Endothelial cell of umbilical vein (primary cell): ENCODE results near the gene CEACAM16.
A peak's percentile ranks its signal among the peaks of the same experiment; 100 is the strongest.

Experiments
- CTCF ChIP-seq, 2 donors: IDR thresholded peaks; 1 replicate in 1 of 2; 2 replicates in 1 of 2; pipeline ENCODE4 v1.5.1; 2011; ENCODE audit warnings: low read length in 2 of 2, mild to moderate bottlenecking in 2 of 2, moderate library complexity in 2 of 2, control low read depth in 1 of 2, inconsistent platforms in 1 of 2, low read depth in 1 of 2; ENCODE audit not compliant: insufficient read depth in 1 of 2; ENCODE audit errors: extremely low read depth in 1 of 2
- EZH2 ChIP-seq: IDR thresholded peaks from 2 replicates; pipeline ENCODE4 v1.6.1; 2012; ENCODE audit warnings: borderline replicate concordance, low read depth, mild to moderate bottlenecking, moderate library complexity, low read length, inconsistent platforms; ENCODE audit not compliant: severe bottlenecking
- FOS ChIP-seq: IDR thresholded peaks from 2 replicates; pipeline ENCODE4 v1.6.1; 2011; ENCODE audit warnings: mild to moderate bottlenecking, low read length, moderate library complexity, borderline replicate concordance; ENCODE audit not compliant: insufficient read depth
- GATA2 ChIP-seq: IDR thresholded peaks from 2 replicates; pipeline ENCODE4 v1.7.0; 2011; ENCODE audit warnings: low read depth, mild to moderate bottlenecking, moderate library complexity, mixed read lengths, low read length; ENCODE audit not compliant: insufficient read length, insufficient read depth
- JUN ChIP-seq: IDR thresholded peaks from 2 replicates; pipeline ENCODE4 v1.6.1; 2011; ENCODE audit warnings: borderline replicate concordance, low read depth; ENCODE audit not compliant: insufficient read length, insufficient read depth
- MAX ChIP-seq: IDR thresholded peaks from 2 replicates; pipeline ENCODE4 v1.6.1; 2011; ENCODE audit not compliant: insufficient read depth, insufficient read length
- MYC ChIP-seq: IDR thresholded peaks from one replicate; pipeline ENCODE4 v1.6.1; 2011; ENCODE audit warnings: mild to moderate bottlenecking, low read depth, low read length
- POLR2A ChIP-seq: IDR thresholded peaks from 2 replicates; pipeline ENCODE4 v1.6.1; 2012; ENCODE audit warnings: low read depth, mild to moderate bottlenecking, control low read depth, low read length
- POLR2AphosphoS5 ChIP-seq: IDR thresholded peaks from 2 replicates; pipeline ENCODE4 v1.6.1; 2012; ENCODE audit warnings: low read depth, mild to moderate bottlenecking, control low read depth, low read length, moderate library complexity; ENCODE audit not compliant: insufficient read depth

GRCh38 chr19:44666852-44667556 lies 31.9 kb upstream of the CEACAM16 start:
- TF ChIP-seq POLR2AphosphoS5 (no peak), CTCF (IDR thresholded peaks at IDR 0.05; ENCODE audit: extremely low read depth in 1 of 2, insufficient read depth in 1 of 2, low read depth in 1 of 2, low read length in 2 of 2) (no peak), POLR2A (peak; percentile 54), JUN (no peak), MAX (no peak), EZH2 (no peak), FOS (no peak), MYC (no peak), GATA2 (no peak)
